ENCODE results near the gene ABHD15. TPM values are rescaled to one million over a fixed set of nuclear protein-coding genes. Genes with fewer than 3 reads are reported as not detected.

The ABHD15 gene
- total and polyA plus RNA-seq, 2 experiments from 2014 or later = 2.4 to 10.1 TPM

- H4K20me1 ChIP-seq (ENCODE audit: insufficient read depth) = no peaks in the 10 kb centered on the region
- peaks cover 12% of the 10 kb centered on the region; the same call in 1 of the 2 replicates for H3K4me1 ChIP-seq (ENCODE audit: insufficient read depth)
- H3K79me2 ChIP-seq (ENCODE audit: insufficient read depth) = no peaks in the 10 kb centered on the region
- H3F3A ChIP-seq (ENCODE audit: insufficient read depth) = peaks cover 5% of the 10 kb centered on the region; the same call in 1 of the 2 replicates
- no peaks in the 10 kb centered on the region for H3K27me3 ChIP-seq (replicated peaks; ENCODE audit: insufficient read depth)
- no peaks in the 10 kb centered on the region for H3K9me2 ChIP-seq (ENCODE audit: insufficient read depth)
- 84 to 92% methylated on average over 13 to 14 of the region's 14 CpGs for WGBS, 2 experiments (ENCODE audit: low coverage in 1 of 2, low lambda C conversion rate in 2 of 2, missing lambda C conversion rate in 2 of 2)
- H3K4me2 ChIP-seq (ENCODE audit: unreplicated experiment) = no peak overlapping the region
- peaks cover 5% of the 10 kb centered on the region; the same call in 1 of the 2 replicates for H3K36me3 ChIP-seq (ENCODE audit: low read depth)
- no peak overlapping the region for H2AFZ ChIP-seq
- H3K27ac ChIP-seq = no peak overlapping the region
- H3K4me3 ChIP-seq = no peak overlapping the region
- in situ Hi-C loops (cut with MboI) = loop anchor here (25.0 kb wide), 1 partner anchor 112 kb away; no protein-coding TSS in a partner anchor
- no peak for DNase-seq
- H3K9me3 ChIP-seq (ENCODE audit: low read depth) = no peaks in the 10 kb centered on the region
- no peak overlapping the region for H3K9ac ChIP-seq
- TF ChIP-seq EZH2 (IDR thresholded peaks at IDR 0.05; ENCODE audit: insufficient read depth, poor library complexity, severe bottlenecking) = no peak
- TF ChIP-seq EZH2phosphoT487 (IDR thresholded peaks at IDR 0.05; ENCODE audit: insufficient read depth, low read depth) = no peak
Observed at GRCh38 chr17:29573871-29574731, 7.3 kb upstream of the ABHD15 start.

GRCh38 chr17:29573558-29573869 lies 6.7 kb upstream of the ABHD15 start:
- H3K9me3 ChIP-seq (ENCODE audit: low read depth) = no peaks in the 10 kb centered on the region
- TF ChIP-seq EZH2phosphoT487 (IDR thresholded peaks at IDR 0.05; ENCODE audit: insufficient read depth, low read depth) (no peak), EZH2 (IDR thresholded peaks at IDR 0.05; ENCODE audit: insufficient read depth, poor library complexity, severe bottlenecking) (no peak)
- no peak for DNase-seq
- H3K79me2 ChIP-seq (ENCODE audit: insufficient read depth) = no peaks in the 10 kb centered on the region
- peak overlapping the region; percentile 51; the same call in 1 of the 2 replicates for H3K9ac ChIP-seq
- H3K4me1 ChIP-seq (ENCODE audit: insufficient read depth) = peaks cover 12% of the 10 kb centered on the region; the same call in 1 of the 2 replicates
- no peak overlapping the region for H3K4me2 ChIP-seq (ENCODE audit: unreplicated experiment)
- H2AFZ ChIP-seq = no peak overlapping the region
- in situ Hi-C loops (cut with MboI) = loop anchor here (25.0 kb wide), 1 partner anchor 111 kb away; no protein-coding TSS in a partner anchor
- no peaks in the 10 kb centered on the region for H3K9me2 ChIP-seq (ENCODE audit: insufficient read depth)
- peaks cover 5% of the 10 kb centered on the region; the same call in 1 of the 2 replicates for H3F3A ChIP-seq (ENCODE audit: insufficient read depth)
- WGBS, 2 experiments (ENCODE audit: low coverage in 1 of 2, low lambda C conversion rate in 2 of 2, missing lambda C conversion rate in 2 of 2) = 65 to 81% methylated on average over 5 to 6 of the region's 6 CpGs
- no peaks in the 10 kb centered on the region for H4K20me1 ChIP-seq (ENCODE audit: insufficient read depth)
- peaks cover 5% of the 10 kb centered on the region; the same call in 1 of the 2 replicates for H3K36me3 ChIP-seq (ENCODE audit: low read depth)
- H3K4me3 ChIP-seq = no peak overlapping the region
- H3K27me3 ChIP-seq (replicated peaks; ENCODE audit: insufficient read depth) = no peaks in the 10 kb centered on the region
- no peak overlapping the region for H3K27ac ChIP-seq

GRCh38 chr17:29572691-29573557 lies 6.1 kb upstream of the ABHD15 start:
- TF ChIP-seq EZH2phosphoT487 (IDR thresholded peaks at IDR 0.05; ENCODE audit: insufficient read depth, low read depth) (no peak), EZH2 (IDR thresholded peaks at IDR 0.05; ENCODE audit: insufficient read depth, poor library complexity, severe bottlenecking) (no peak)
- Histone ChIP-seq H3K36me3 (ENCODE audit: low read depth) (peaks cover 5% of the 10 kb centered on the region; the same call in 1 of the 2 replicates), H3K9me2 (ENCODE audit: insufficient read depth) (no peaks in the 10 kb centered on the region), H3F3A (ENCODE audit: insufficient read depth) (peaks cover 5% of the 10 kb centered on the region; the same call in 1 of the 2 replicates), H3K9me3 (ENCODE audit: low read depth) (no peaks in the 10 kb centered on the region), H4K20me1 (ENCODE audit: insufficient read depth) (no peaks in the 10 kb centered on the region), H3K4me3 (peak overlapping the region; percentile 33), H3K27me3 (replicated peaks; ENCODE audit: insufficient read depth) (no peaks in the 10 kb centered on the region), H3K9ac (peak overlapping the region; percentile 51), H3K27ac (peak overlapping the region; percentile 1; the same call in 1 of the 2 replicates), H3K79me2 (ENCODE audit: insufficient read depth) (no peaks in the 10 kb centered on the region), H3K4me2 (ENCODE audit: unreplicated experiment) (peak overlapping the region; percentile 45), H2AFZ (peak overlapping the region; percentile 17; the same call in 1 of the 2 replicates), H3K4me1 (ENCODE audit: insufficient read depth) (peaks cover 12% of the 10 kb centered on the region; the same call in 1 of the 2 replicates)
- in situ Hi-C loops (cut with MboI) = loop anchor here (25.0 kb wide), 1 partner anchor 111 kb away; no protein-coding TSS in a partner anchor
- DNase-seq = peak; percentile 85
- WGBS, 2 experiments (ENCODE audit: low coverage in 1 of 2, low lambda C conversion rate in 2 of 2, missing lambda C conversion rate in 2 of 2) = 18% methylated on average over 43 to 44 of the region's 62 CpGs
